GM12878 (cell line): ENCODE measurements around the gene ABCA7.

ENCODE experiments used
- CBX5 ChIP-seq: sonication (generic); IDR thresholded peaks from 2 replicates; pipeline ENCODE4 v1.6.1; 2016; ENCODE audit warnings: low read depth, moderate library complexity, mild to moderate bottlenecking, inconsistent platforms
- EP300 ChIP-seq, 2 experiments: fragments of 150-350 bp in 1 of 2; IDR thresholded peaks; 2 replicates each; pipeline ENCODE4 v1.6.1; 2011 to 2012; ENCODE audit warnings: low read depth in 2 of 2, low read length in 2 of 2, borderline replicate concordance in 1 of 2, improper control_type of control experiment in 1 of 2, inconsistent platforms in 1 of 2; ENCODE audit not compliant: control insufficient read depth in 1 of 2
- ETV6 ChIP-seq, 2 experiments: fragments of 450-650 bp in 1 of 2; IDR thresholded peaks in 1 of 2; conservative IDR thresholded peaks in 1 of 2; 2 replicates each; pipeline ENCODE4 v1.6.1; 2014; ENCODE audit warnings: antibody characterized with exemption in 1 of 2, borderline replicate concordance in 1 of 2, low read depth in 1 of 2, mild to moderate bottlenecking in 1 of 2, moderate library complexity in 1 of 2
- POLR2A ChIP-seq: IDR thresholded peaks from 2 replicates; pipeline ENCODE4 v1.6.1; 2011; ENCODE audit warnings: low read depth, mild to moderate bottlenecking, low read length
- POLR2AphosphoS5 ChIP-seq: IDR thresholded peaks from 2 replicates; pipeline ENCODE4 v1.6.1; 2011; ENCODE audit warnings: mild to moderate bottlenecking, low read length, inconsistent platforms
- TF ChIP-seq, protein P1 (sequence below), 3 experiments: IDR thresholded peaks in 2 of 3; conservative IDR thresholded peaks in 1 of 3; 2 replicates each; pipeline ENCODE4 v1.5.1; 2011; ENCODE audit warnings: low read depth in 3 of 3, low read length in 3 of 3, mild to moderate bottlenecking in 3 of 3, control low read depth in 2 of 3, moderate library complexity in 2 of 3, inconsistent platforms in 1 of 3, mixed read lengths in 1 of 3; ENCODE audit not compliant: control insufficient read depth in 2 of 3, insufficient read depth in 1 of 3; ENCODE audit errors: extremely low read depth in 1 of 3

GRCh38 chr19:993831-994393 lies 46.0 kb upstream of the ABCA7 start:
- TF ChIP-seq EP300 (IDR thresholded peaks at IDR 0.05; ENCODE audit: borderline replicate concordance in 1 of 2, control insufficient read depth in 1 of 2, low read depth in 2 of 2, low read length in 2 of 2): no peak
- TF ChIP-seq, protein P1, sequence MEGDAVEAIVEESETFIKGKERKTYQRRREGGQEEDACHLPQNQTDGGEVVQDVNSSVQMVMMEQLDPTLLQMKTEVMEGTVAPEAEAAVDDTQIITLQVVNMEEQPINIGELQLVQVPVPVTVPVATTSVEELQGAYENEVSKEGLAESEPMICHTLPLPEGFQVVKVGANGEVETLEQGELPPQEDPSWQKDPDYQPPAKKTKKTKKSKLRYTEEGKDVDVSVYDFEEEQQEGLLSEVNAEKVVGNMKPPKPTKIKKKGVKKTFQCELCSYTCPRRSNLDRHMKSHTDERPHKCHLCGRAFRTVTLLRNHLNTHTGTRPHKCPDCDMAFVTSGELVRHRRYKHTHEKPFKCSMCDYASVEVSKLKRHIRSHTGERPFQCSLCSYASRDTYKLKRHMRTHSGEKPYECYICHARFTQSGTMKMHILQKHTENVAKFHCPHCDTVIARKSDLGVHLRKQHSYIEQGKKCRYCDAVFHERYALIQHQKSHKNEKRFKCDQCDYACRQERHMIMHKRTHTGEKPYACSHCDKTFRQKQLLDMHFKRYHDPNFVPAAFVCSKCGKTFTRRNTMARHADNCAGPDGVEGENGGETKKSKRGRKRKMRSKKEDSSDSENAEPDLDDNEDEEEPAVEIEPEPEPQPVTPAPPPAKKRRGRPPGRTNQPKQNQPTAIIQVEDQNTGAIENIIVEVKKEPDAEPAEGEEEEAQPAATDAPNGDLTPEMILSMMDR (IDR thresholded peaks at IDR 0.05 in 2 of 3, conservative IDR thresholded peaks at IDR 0.05 in 1 of 3; ENCODE audit: control insufficient read depth in 2 of 3, extremely low read depth in 1 of 3, insufficient read depth in 1 of 3, low read depth in 3 of 3, low read length in 3 of 3): no peak
- TF ChIP-seq POLR2A: peak; percentile 64
- no peak for TF ChIP-seq POLR2AphosphoS5
- TF ChIP-seq ETV6 (conservative IDR thresholded peaks at IDR 0.05 in 1 of 2, IDR thresholded peaks at IDR 0.05 in 1 of 2; ENCODE audit: borderline replicate concordance in 1 of 2, low read depth in 1 of 2): no peak
- TF ChIP-seq CBX5: no peak
